ENCODE results near the gene TMEM259.

The TMEM259 gene

DNA sequence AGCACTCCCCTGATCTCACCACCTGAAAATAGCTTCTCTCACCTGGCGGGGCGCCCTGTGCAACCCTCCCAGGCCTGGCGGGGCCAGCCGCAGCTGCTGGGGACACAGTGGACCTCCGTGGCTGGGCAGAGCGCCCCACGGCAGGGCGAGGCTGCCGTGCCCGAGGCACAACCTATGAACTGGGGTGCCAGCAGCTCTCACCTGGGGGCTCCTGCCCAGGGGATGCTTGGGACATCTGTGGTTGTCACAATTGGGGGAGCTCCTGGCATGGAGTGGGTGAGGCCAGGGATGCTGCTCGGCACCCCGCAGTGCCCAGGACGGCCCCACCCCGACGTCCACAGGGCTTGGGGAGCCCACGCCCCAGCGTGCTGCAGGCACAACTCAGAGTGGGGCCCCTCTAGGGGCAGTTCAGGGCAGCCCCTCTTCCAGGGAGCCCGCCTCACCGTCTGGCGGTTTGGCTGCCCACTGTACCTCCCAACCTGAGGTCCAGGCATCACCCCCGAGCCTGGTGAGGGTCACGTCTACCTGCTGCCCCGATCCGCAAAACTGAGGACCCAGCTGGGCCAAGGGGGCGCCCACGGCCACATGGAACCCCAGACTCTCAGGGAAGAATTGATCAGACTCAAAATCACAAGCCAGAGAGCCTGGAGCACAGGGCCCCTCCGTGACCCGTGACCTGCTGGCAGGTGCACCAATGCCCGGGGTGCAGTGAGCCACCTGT, 5.7 kb downstream of the TMEM259 start:
- DNase-seq = no peak

DNA sequence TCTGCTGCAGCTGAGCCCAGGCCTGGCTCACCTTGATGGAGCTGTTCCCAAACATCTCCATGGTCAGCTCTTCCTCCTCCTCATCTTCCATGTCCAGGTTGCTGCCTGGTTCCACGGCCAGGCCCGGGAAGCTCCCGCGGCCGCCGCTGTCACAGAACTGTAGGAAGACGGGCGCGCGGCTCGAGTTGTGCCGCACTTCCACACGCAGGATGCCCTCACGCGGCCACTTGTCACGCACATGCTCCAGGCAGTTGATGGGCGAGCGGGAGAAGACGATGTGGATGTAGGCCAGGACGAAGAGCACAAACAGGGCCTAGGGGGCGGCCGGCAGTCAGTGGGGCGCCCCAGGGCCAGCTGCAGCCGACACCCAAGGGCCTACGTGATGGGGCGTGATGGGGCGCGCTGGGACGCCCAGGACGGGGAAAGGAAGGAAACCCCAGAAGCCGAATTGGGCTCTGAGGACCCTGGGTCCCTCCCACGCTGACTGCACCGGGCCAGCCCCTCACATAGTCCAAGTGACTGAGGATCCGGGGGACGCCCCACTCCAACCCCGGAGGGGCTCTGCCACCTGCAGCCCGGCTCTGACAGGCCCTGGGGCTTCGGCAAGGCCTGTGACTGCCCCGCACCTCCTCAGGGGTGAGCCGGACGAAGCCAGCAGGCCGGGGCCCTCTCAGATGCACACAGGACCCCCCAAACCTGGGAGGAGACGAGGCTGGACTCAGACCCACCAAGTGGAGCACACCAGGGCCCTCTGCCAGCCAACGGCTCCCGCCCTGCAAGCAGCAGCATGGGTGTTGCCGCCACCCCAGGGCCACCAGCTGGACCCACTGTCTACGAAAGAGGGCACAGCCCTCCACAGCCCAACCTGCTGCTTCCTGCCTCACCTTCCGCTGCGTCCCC, 6.5 kb downstream of the TMEM259 start:
- no peak for DNase-seq

GRCh38 chr19:1013218-1013617, 7.7 kb downstream of the TMEM259 start:
- DNase-seq = no peak

DNA sequence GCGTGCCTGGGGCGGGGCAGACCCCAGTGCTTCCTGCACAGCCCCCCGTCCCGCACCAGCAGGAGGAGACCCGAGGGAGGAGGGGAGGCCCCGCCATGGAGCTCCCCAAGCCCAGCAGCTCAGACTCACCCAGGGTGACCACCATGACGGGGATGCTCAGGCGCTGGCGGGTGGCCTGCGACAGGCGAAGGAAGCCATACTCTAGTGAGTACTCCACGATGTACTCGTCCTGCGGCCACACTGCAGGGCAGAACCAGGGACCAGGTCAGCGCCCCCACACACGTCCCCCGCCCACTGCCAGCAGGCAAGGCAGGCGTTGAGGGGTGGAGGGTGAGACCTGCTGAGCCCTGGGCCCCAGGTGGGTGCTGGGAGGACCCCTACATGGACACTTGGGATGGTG, 8.6 kb downstream of the TMEM259 start:
- DNase-seq = no peak

DNA sequence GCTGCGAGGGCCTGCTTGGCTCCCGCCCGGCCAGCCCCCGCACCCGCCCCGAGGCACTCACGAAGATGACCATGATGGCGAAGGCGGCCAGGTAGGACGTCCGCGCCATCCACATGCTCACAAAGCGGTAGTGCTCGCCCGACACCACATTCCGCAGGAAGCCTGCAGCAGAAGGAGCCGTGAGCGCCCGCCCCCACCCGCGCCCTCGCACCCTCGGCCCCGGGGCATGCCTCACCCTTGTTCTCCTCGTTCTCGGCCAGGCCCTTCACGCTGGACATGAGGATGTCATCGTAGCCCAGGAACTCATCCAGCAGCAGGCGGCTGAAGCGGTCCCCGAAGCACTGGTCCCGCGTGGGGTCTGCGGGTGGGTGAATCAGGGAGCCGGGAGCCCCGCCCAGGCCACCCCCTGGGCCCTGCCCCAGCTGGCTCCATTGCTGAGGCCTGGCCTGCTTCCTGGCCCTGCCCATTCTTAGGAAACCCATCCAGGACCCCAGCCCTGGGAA, 9.0 kb downstream of the TMEM259 start:
- no peak for DNase-seq

GRCh38 chr19:1010586-1011510, 10.1 kb downstream of the TMEM259 start:
- no peak for DNase-seq

GRCh38 chr19:1009981-1010538, 10.9 kb downstream of the TMEM259 start:
- DNase-seq = no peak

DNA sequence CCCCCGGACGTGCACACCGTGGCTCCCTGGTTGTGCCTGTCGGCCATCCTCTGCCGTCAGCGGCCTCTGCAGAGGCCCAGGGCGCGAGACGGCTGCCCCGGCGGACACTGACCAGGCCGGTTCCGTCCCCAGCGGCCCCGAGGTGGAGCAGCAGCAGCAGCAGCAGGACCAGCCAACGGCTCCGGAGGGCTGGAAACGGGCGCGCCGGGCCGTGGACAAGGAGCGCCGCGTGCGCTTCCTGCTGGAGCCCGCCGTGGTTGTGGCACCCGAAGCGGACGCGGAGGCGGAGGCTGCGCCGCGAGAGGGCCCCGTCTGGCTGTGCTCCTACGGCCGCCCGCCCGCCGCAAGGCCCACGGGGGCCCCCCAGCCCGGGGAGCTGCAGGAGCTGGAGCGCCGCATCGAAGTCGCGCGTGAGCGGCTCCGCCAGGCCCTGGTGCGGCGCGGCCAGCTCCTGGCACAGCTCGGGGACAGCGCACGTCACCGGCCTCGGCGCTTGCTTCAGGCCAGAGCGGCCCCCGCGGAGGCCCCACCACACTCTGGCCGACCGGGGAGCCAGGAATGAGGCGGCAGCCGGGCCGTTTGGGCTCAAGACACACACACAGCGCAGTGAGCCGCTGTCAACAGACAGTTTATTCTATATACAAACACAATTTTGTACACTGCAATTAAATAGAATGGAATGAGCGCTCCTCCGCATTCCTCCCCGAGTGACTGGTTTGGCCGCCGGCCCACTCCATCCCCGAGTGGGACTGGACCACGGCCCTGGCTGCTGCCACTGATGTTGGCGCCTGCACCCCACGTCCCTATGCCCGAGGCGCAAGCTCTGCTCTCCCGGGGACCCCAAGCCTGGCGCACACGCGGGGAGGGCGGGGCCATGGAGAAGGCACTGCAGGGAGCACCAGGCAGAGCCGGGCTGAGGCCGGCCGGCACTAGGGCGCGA, 11.6 kb downstream of the TMEM259 start:
- no peak for DNase-seq

- DNase-seq = no peak
These were observed 12.5 kb downstream of the TMEM259 start for GRCh38 chr19:1008268-1009040.

- DNase-seq = no peak
These were observed 13.3 kb downstream of the TMEM259 start for GRCh38 chr19:1007399-1008251.

GRCh38 chr19:1006711-1007398, 14.1 kb downstream of the TMEM259 start:
- DNase-seq = no peak

DNA sequence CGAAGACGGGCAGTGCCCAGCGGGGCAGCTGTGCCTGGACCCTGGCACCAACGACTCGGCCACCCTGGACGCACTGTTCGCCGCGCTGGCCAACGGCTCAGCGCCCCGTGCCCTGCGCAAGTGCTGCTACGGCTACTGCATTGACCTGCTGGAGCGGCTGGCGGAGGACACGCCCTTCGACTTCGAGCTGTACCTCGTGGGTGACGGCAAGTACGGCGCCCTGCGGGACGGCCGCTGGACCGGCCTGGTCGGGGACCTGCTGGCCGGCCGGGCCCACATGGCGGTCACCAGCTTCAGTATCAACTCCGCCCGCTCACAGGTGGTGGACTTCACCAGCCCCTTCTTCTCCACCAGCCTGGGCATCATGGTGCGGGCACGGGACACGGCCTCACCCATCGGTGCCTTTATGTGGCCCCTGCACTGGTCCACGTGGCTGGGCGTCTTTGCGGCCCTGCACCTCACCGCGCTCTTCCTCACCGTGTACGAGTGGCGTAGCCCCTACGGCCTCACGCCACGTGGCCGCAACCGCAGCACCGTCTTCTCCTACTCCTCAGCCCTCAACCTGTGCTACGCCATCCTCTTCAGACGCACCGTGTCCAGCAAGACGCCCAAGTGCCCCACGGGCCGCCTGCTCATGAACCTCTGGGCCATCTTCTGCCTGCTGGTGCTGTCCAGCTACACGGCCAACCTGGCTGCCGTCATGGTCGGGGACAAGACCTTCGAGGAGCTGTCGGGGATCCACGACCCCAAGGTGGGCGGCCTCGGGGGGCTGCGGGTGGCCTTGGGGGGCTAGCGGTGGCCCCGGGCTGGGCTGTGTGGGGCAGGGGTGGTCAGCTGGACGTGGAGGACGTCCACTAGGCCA, 15.9 kb downstream of the TMEM259 start:
- no peak for DNase-seq

- DNase-seq = no peak
These were observed 16.6 kb downstream of the TMEM259 start for GRCh38 chr19:1004204-1004802.

DNA sequence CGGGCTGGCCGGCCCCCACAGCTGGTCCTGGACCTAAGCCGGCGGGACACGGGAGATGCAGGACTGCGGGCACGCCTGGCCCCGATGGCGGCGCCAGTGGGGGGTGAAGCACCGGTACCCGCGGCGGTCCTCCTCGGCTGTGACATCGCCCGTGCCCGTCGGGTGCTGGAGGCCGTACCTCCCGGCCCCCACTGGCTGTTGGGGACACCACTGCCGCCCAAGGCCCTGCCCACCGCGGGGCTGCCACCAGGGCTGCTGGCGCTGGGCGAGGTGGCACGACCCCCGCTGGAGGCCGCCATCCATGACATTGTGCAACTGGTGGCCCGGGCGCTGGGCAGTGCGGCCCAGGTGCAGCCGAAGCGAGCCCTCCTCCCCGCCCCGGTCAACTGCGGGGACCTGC, 17.6 kb downstream of the TMEM259 start:
- DNase-seq = no peak

- no peak for DNase-seq
These were observed 18.3 kb downstream of the TMEM259 start for GRCh38 chr19:1002600-1002999.

DNA sequence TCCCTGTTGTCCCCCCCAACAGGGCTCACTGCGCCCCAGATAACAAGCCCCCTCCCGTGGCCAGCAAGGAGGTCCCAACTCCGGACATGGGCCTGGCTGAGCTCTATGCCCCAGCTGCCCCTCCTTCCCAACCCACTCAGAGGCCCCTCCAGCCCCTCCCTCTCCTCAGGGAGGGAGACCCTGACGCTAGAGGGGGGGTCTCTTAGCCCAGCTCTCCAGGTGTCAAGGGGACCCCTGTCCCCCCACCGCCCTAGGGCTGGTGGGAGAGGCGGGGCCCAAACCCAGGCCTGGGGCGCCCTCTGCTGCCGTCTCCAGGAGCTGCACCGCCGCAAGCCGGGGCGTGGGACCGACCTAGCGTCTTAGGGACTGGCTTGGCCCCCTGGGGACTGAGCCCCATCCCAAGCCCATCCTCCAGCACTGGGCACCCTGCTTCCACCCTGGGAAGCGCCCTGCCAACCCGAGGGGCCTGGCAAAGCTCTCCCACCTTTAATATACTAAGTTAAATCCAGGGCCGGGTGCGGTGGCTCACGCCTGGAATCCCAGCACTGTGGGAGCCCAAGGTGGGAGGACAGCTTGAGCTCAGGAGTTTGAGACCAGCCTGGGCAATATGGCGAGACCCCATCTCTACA, 19.3 kb downstream of the TMEM259 start:
- DNase-seq = peak; percentile 61

Measured in effector CD8-positive, alpha-beta T cell (primary cell).